MM.1S (cell line): ENCODE measurements around the gene TMEM187.
A peak's percentile ranks its signal among the peaks of the same experiment; 100 is the strongest.

ENCODE experiments used
- EZH2 ChIP-seq: fragments of 300-600 bp; sonication (generic); optimal IDR thresholded peaks from 2 replicates; pipeline ENCODE3; 2017; ENCODE audit warnings: low read depth, mild to moderate bottlenecking, antibody characterized with exemption, low read length, mixed read lengths
- TF ChIP-seq, protein P1 (sequence below): fragments of 300-600 bp; sonication (generic); IDR thresholded peaks from 2 replicates; pipeline ENCODE4 v1.5.1; 2016; ENCODE audit warnings: antibody characterized with exemption, low read length, mixed read lengths

DNA sequence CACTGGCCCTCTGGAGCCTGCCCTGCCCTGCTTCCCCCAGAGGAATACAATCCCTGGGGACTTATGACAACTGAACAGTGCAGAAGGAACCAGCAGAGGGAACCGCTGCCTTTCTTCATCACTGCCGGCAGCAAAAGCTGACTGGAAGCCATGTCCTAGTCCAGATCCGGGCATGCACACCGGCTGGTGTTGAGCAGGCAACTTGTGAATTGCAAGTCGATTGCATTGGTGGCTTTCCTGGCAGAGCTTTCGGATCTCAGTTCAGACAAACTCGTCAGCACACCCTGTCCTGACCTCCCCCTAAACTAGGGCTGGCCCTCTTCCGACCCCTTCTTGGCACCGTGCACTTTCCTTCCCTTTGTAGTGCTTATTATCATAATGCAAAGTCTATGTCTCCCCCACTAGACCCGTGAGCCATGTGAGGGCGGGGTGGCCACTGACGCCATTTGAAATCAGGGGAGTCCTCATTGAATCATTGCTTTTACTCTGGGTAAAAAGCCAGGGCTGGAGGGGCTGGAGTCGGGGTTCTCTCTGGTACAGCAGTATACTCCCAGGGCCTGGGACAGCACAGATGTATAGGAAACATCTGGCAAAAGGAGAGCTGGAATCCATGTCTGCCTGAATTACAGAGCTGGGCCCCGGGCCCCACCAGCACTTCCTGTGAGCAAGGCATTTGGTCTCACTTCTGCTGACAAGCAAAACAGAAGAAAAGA is 48.2 kb upstream of the TMEM187 start:
- TF ChIP-seq, protein P1, sequence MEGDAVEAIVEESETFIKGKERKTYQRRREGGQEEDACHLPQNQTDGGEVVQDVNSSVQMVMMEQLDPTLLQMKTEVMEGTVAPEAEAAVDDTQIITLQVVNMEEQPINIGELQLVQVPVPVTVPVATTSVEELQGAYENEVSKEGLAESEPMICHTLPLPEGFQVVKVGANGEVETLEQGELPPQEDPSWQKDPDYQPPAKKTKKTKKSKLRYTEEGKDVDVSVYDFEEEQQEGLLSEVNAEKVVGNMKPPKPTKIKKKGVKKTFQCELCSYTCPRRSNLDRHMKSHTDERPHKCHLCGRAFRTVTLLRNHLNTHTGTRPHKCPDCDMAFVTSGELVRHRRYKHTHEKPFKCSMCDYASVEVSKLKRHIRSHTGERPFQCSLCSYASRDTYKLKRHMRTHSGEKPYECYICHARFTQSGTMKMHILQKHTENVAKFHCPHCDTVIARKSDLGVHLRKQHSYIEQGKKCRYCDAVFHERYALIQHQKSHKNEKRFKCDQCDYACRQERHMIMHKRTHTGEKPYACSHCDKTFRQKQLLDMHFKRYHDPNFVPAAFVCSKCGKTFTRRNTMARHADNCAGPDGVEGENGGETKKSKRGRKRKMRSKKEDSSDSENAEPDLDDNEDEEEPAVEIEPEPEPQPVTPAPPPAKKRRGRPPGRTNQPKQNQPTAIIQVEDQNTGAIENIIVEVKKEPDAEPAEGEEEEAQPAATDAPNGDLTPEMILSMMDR = peak; percentile 27
- TF ChIP-seq EZH2 = no peak
